ENCODE results near the gene CCR7.
"Not testable (repeated sequence)": the region's sequence is repeated elsewhere in the genome, so short reads cannot be mapped to it uniquely, and the experiment has no call there.

CCR7 gene

DNA sequence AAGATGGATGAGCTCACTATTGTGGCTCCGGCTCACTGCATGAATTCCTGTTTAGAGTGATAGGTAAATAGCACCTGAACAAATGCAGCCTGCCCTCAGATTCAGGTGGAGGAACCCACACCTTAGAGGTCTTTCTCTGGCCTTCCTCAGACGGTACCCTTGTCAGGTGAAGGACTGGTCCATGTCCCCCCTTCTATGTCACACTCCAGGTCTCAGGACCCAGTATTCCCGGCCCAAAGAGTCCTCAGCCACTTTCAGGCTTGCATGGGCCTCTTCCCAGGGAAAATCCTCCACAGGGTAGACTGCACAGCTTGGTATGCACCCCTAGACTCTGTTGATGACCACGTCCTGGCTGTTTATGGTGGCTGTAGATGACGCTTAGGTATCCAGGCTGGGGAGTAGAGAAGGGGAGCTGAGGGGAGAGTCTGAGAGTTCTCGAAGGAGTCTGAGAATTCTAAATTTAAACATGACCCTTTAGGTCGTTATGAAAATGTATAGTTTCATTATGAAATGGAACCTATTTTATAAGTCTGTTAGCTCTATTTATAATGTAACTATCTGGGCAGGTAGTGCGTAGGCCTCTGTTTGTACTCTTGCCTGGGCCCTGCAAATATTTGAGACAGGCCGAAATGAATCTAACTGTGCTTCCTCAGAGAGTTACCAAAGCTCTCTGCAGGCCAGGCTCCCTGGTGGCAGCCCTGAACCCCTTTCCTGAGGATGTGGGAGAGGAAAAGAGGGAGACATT, 32.5 kb upstream of the CCR7 start:
- no peak for DNase-seq (ENCODE audit: low read depth in 2 of 2)

DNA sequence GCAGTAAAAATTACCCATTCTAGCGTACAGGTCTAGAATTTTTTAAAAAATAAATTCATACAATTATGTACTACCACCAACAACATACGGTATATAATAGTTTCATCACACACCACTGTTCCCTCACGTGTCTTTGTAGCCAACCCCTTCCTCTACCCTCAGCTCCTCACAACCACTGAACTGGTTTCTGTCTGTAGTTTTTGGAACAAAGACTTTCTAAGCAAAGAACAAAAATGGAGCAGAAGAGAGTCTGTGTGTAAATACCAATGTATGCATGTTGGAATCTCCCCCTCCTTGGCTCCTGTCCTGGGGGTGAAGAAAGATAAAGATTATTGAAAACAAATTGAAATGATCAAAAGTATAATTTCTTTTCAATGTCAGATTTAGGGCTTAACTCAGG, 31.9 kb upstream of the CCR7 start:
- no peak for DNase-seq (ENCODE audit: low read depth in 2 of 2)

DNA sequence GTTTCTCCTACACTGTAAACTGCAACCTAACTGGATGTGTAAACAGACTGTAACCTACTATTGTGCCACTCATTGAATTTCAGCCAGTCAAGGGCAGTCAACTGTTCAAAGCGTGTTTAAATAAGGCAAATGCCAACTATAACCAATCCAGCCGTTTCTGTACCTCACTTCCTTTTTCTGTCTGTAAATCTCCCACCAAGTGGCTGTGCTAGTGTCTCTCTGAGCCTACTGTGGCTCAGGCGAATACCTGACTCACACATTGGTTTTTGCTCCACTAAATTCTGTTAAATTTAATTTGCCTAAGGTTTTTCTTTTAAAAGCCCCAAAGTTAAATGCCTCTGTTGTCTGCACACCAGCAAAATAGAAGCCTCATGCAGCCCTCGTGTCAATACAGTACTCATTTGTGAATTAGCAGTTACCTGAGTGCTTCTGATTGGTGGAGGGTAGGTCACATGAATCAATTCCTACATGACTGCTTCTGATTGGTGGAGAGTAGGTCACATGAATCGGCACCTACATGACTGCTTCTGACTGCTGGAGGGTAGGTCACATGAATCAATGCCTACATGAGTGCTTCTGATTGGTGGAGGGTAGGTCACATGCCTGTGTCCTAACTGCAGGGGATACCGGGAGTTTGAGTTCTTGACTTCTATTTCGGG, 31.1 kb upstream of the CCR7 start:
- DNase-seq (ENCODE audit: low read depth in 2 of 2) = no peak

GRCh38 chr17:40590742-40591141, 25.5 kb upstream of the CCR7 start:
- no peak for DNase-seq (ENCODE audit: low read depth in 2 of 2)

- DNase-seq (ENCODE audit: low read depth in 2 of 2) = no peak
Measured at GRCh38 chr17:40588552-40588951, 23.3 kb upstream of the CCR7 start.

DNA sequence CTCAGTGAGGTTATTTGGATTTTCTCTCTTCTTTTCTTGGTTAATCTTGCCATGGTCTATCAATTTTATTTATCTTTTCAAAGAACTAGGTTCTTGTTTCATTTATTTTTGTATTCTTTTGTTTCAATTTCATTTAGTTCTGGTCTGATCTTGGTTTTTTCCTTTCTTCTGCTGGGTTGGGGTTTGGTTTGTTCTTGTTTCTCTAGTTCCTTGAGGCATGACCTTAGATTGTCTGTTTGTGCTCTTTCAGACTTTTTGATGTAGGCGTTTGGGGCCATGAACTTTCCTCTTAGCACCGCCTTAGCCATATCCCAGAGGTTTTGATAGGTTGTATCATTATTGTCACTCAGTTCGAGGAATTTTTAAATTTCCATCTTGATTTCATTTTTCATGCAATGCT, 21.0 kb upstream of the CCR7 start:
- not testable (repeated sequence) for DNase-seq (ENCODE audit: low read depth in 2 of 2)

DNA sequence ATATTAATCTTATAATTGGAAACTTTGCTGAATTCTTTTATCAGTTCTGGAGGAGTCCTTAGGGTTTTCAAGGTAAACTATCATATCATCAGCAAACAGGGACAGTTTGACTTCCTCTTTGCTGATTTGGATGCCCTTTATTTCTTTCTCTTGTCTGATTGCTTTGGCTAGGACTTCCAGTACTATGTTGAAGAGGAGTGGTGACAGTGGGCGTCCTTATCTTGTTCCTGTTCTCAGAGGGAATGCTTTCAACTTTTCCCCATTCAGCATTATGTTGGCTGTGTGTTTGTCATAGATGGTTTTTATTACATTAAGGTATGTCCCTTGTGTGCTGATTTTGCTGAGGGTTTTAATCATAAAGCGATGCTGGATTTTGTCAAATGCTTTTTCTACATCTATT, 19.7 kb upstream of the CCR7 start:
- not testable (repeated sequence) for DNase-seq (ENCODE audit: low read depth in 2 of 2)

GRCh38 chr17:40582328-40582901, 17.1 kb upstream of the CCR7 start:
- DNase-seq (ENCODE audit: low read depth in 2 of 2) = no peak

DNA sequence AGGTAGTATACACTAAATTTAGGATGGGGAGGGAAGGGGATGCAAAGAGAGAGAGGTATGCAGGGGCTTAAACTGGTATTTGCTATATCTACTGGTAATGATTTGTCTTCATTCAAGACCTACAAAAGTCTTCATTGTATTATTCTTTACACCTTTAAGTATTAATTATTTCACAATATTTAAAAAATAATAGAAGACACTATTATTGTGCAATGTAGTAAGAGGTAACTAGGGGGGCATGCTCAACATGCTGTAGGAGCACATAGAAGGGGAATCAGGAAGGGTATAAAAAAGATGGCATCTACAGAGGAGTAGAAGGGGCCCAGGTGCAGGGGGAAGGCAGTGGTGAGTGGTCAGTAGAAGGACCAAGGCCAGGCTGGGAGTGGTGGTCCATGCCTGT, 14.9 kb upstream of the CCR7 start:
- DNase-seq (ENCODE audit: low read depth in 2 of 2) = no peak

DNA sequence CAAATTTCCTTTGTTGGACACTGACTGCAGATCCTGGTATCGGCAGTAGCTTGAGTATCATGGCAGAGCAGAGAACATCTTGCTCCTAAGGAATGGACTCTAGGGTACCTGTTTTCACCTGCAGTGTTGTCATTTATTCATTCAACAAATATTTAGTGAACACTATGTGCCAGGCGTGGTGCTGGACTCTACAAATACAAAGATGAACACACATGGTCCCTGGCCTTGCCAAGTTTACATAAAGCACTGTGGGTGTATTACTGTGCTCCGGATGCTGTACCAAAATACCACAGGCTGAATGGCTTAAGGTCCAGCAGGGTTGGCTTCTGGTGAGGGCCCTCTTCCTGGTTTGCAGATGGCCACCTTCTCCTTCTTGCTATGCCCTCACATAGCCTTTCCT, 14.2 kb upstream of the CCR7 start:
- DNase-seq (ENCODE audit: low read depth in 2 of 2) = no peak

- DNase-seq (ENCODE audit: low read depth in 2 of 2) = no peak
Measured at GRCh38 chr17:40577611-40578065, 12.4 kb upstream of the CCR7 start.

DNA sequence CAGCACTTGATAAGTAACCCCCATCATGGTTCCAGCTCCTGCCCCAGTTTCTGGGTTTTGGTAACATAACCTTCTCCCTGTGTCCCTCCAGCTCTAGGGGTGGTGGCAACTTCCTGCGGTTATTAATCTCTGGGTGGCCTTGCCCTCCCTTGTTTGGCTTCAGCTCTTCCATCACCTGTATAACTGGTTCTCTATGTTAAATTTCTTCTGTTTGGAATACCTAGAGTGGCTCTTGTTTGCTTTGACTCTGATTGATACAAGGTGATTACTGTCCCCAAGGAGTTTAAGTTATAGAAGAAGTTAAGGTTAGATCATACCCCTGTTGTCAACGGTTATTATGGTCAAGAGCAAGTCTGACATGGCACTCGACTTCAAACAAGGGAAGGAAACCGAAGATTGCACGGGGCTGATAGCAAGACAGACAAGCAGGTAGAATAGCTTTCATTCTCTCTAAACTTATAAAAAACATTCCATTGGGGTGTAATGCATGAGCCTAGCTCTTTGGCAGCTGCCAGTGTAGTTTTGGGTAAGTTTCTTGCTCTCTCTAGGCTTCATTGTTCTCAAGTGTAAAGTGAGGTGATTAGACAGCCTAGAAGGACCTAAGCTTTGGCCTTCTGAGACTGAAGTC, 11.0 kb upstream of the CCR7 start:
- DNase-seq (ENCODE audit: low read depth in 2 of 2) = no peak

DNA sequence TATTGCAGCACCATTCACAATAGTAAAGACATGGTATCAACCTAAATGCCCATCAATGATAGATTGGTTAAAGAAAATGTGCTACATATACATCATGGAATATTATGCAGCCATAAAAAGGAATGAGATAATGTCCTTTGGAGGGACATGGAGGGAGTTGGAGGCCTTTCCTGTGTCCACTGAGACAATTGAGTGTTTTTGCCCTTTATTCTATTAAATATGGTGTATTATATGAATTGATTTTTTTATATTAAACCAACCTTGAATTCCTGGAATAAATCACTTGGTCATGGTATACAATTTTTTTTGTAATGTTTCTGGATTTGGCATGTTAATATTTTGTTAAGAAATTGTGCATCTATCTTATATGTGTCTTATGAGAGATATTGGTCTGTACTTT, 9.0 kb upstream of the CCR7 start:
- no peak for DNase-seq (ENCODE audit: low read depth in 2 of 2)

GRCh38 chr17:40572245-40572993, 7.1 kb upstream of the CCR7 start:
- not testable (repeated sequence) for DNase-seq (ENCODE audit: low read depth in 2 of 2)

DNA sequence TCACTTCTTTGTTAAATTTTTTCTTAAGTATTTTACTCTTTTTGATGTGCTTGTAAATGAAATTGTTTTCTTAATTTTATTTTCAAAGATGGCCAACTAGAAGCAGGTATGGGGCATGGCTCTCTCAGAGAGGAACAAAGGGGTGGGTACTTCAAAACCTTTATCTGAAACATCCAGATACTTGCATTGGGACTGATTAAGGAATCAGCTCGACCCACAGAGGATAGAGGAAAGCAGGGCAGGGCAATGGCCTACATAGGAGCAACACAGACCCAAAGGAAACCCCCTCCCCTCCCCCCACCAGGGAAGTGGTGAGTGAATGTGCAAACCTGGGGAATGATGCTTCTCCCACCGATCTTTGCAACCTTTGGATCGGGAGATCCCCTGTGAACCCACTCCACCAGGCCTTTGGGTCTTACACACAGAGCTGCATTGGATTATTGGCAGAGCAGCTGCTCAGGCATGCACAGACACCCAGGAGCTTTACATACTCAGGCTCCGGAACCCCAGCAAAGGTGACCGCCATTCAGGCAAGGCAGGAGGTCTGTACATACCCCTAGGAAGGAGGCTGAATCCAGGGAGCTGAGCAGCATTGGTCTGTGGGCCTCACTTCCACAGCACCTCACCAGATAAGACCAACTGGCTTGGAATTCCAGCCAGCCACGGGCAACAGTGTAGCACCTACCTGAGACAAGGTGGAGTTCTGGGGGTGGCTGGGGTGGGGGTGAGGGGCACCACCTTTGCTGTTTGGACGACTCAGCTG, 3.0 kb upstream of the CCR7 start:
- DNase-seq (ENCODE audit: low read depth in 2 of 2) = no peak

- no peak for DNase-seq (ENCODE audit: low read depth in 2 of 2)
Measured at GRCh38 chr17:40567377-40567776, 2.1 kb upstream of the CCR7 start.

- DNase-seq (ENCODE audit: low read depth in 2 of 2) = no peak
Measured at GRCh38 chr17:40565769-40566409, 617 bp upstream of the CCR7 start.

- no peak for DNase-seq (ENCODE audit: low read depth in 2 of 2)
Measured at GRCh38 chr17:40564195-40564882, 933 bp downstream of the CCR7 start.

DNA sequence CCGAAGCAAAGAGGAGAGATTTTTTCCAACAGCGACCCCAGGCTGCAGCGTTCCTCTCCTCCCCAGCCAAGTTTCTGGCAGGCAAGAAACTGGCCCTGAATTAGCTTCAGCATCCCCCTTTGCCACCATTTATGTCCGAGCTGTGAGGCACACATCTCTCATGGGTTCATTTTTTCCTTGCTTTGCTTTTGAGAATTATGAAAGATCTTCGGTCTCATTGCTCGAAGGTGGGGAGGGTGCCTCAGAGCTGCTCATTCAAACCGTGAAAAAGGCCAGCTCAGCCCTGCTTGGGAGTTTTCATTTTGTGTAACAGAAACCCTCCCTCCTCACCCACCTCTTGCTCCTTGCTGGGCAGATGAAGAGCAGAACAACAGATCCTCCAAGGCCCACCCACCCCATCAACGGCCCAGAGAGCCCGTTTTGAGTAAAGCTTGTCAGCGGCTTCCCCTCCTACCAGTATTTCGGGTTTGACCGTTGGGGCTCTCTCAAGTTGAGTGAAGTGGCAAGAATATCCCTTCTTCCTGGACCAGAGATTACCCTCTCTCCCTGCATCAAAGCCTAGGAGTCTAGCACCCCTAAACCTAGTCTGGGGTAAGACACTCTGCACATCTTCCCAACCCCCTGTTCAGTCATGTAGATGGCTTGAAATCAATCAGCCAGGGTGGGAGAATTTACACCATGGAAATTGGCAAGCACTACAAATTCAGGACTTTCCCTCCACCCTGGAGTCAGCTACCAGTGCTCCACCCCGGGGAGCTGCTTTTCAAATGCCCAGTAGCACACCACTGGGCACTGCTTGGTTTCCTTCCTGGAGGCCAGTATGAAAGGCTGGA, 1.8 kb downstream of the CCR7 start:
- DNase-seq (ENCODE audit: low read depth in 2 of 2) = no peak

All from stimulated activated CD4-positive, alpha-beta T cell treated with anti-CD3 and anti-CD28 coated beads, Interleukin-1b, Interleukin-23, amount 100 ng/mL, for 1 hour (primary cell).